PC-9 (cell line): ENCODE results near the gene CUEDC2.
A peak's percentile ranks its signal among the peaks of the same experiment; 100 is the strongest.

ENCODE experiments used
- CTCF ChIP-seq: fragments of 200-600 bp; sonication (generic); conservative IDR thresholded peaks from 2 replicates; pipeline ENCODE4 v1.6.1; 2017; ENCODE audit warnings: mixed run types, antibody characterized with exemption, mild to moderate bottlenecking, moderate library complexity
- EZH2 ChIP-seq: fragments of 200-600 bp; sonication (generic); IDR thresholded peaks from 2 replicates; pipeline ENCODE4 v1.8.0; 2017; ENCODE audit warnings: antibody characterized with exemption, low read depth

DNA sequence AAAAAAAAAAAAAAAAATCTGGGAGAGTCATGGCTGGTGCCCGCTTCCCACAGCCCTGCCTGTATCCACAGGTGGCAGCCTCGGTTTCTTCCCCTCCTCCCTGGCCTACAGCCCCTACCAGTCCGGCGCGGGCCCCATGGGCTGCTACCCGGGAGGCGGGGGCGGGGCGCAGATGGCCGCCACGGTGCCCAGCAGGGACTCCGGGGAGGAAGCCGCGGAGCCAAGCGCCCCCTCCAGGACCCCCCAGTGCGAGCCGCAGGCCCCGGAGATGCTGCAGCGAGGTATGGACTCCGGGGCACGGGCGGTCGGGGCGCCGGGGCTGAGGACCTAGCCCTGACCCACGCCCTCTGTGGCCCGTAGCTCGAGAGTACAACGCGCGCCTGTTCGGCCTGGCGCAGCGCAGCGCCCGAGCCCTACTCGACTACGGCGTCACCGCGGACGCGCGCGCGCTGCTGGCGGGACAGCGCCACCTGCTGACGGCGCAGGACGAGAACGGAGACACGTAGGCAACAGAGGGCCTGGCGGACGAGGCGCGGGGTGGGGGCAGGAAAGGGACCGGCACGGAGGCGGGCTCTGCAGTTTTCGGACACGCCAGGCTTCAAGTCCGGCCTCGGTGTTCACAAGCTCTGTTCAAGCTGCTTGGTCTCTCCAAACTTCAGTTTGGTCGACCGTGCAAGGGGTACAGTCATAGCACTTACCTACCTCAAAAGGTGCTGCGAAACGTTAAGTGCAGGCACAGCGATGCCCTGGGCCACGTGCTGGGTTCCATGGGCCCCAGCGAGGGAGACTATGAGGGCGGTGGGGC lies 33.0 kb downstream of the CUEDC2 start:
- TF ChIP-seq CTCF (peak; percentile 80), EZH2 (no peak)
